ENCODE results near the gene IQSEC1. TPM values are rescaled to one million over a fixed set of nuclear protein-coding genes. Genes with fewer than 3 reads are reported as not detected.

The IQSEC1 gene
- total and polyA plus RNA-seq, 9 of the 15 experiments (the other 6 are each of a cell fraction or from before 2014, with no cell fraction given), result 0.56 to 39.0 (median 6.8) TPM

- ATAC-seq (no peak), DNase-seq (ENCODE audit: extremely low read depth in 1 of 4, low spot score in 3 of 4) (no peak), FAIRE-seq (no peak)
- ChIA-PET CTCF (ENCODE audit: low intra/inter-chr PET ratio) (no interaction called here), POLR2A (interaction anchor here (0.7 to 1.9 kb wide), 6 partner anchors 9 to 242 kb away, joined by 3 to 5 read pairs (median 4); partner anchors contain the start of gene RPL32)
- Histone ChIP-seq H3K27me3 (ENCODE audit: control insufficient read depth in 2 of 2, insufficient read depth in 2 of 2, low read length in 2 of 2) (peaks cover 31 to 57% of the 10 kb centered on the region in 2 experiments; a peak in 4 of 5 replicates), H3K36me3 (ENCODE audit: control insufficient read depth, insufficient read depth, low read length) (no peaks in the 10 kb centered on the region), H3K27ac (ENCODE audit: extremely low read depth, low read depth, low read length) (no peak overlapping the region), H3K4me2 (ENCODE audit: insufficient read depth, low read length) (no peak overlapping the region), H3K9me1 (ENCODE audit: control insufficient read depth, insufficient read depth, low read length) (no peaks in the 10 kb centered on the region), H4K20me1 (replicated peaks; ENCODE audit: control insufficient read depth, insufficient read depth, low read length) (peaks cover 27% of the 10 kb centered on the region), H3K4me1 (replicated peaks in 1 of 2; ENCODE audit: control insufficient read depth in 2 of 2, insufficient read depth in 2 of 2, low read length in 2 of 2) (peaks cover 16 to 45% of the 10 kb centered on the region in 2 experiments; a peak in 4 of 5 replicates), H3K9ac (ENCODE audit: insufficient read depth in 1 of 2, low read depth in 2 of 2, low read length in 2 of 2) (no peak overlapping the region), H3K9me3 (replicated peaks; ENCODE audit: control insufficient read depth, insufficient read depth, low read depth, low read length) (0 out of 2 replicates have a peak, but pooled peaks cover 1% of the 10 kb centered on the region), H3K4me3 (no peak overlapping the region), H3K79me2 (ENCODE audit: control insufficient read depth, insufficient read depth, low read length) (no peaks in the 10 kb centered on the region), H2AFZ (ENCODE audit: low read depth, low read length) (no peak overlapping the region)
- WGBS (ENCODE audit: insufficient coverage, low coverage, missing lambda C conversion rate), result 35% methylated on average over 6 of the region's 6 CpGs
- TF ChIP-seq STAG1 (CRISPR knock-in tag; IDR thresholded peaks at IDR 0.05; ENCODE audit: borderline replicate concordance) (no peak), BCOR (IDR thresholded peaks at IDR 0.05) (peak; percentile 58), ZFX (CRISPR knock-in tag; IDR thresholded peaks at IDR 0.05) (peak; percentile 30; the same call in 1 of the 2 replicates), SMARCB1 (IDR thresholded peaks at IDR 0.05; ENCODE audit: insufficient read length, low read depth) (no peak), CHCHD3 (CRISPR knock-in tag; IDR thresholded peaks at IDR 0.05) (no peak), BACH1 (tag; IDR thresholded peaks at IDR 0.05) (no peak), ZFP36 (IDR thresholded peaks at IDR 0.05; ENCODE audit: low read depth, low read length, partially characterized antibody) (peak; percentile 86), RBM25 (IDR thresholded peaks at IDR 0.05; ENCODE audit: low read depth, low read length, severe bottlenecking) (peak; percentile 63), TEAD1 (CRISPR knock-in tag; IDR thresholded peaks at IDR 0.05) (0 out of 4 replicates have a peak, but pooled peaks of 1 of the 2 experiments have one; percentile 32), RAD51 (IDR thresholded peaks at IDR 0.05; ENCODE audit: borderline replicate concordance, low read depth) (no peak), XRCC4 (IDR thresholded peaks at IDR 0.05; ENCODE audit: extremely low read depth, insufficient read depth, insufficient read length) (no peak), SMARCA5 (IDR thresholded peaks at IDR 0.05) (0 out of 2 replicates have a peak, but pooled peaks have one; percentile 11), RCOR1 (IDR thresholded peaks at IDR 0.05; ENCODE audit: borderline replicate concordance in 1 of 2, low read depth in 2 of 2, low read length in 2 of 2) (peak in 1 of 2 experiments; percentile 11; a peak in 1 of 4 replicates)
- intact Hi-C loops (cut with micrococcal nuclease) (no loop called here), in situ Hi-C loops (cut with MboI) (no loop called here)
- no TSS peak for BruUV-seq (replicated peaks)
Observed at GRCh38 chr3:13083254-13083653, 10.0 kb upstream of the IQSEC1 start.
